ENCODE data around the gene PHF20.
A peak's percentile ranks its signal among the peaks of the same experiment; 100 is the strongest.
"Not testable (repeated sequence)": the region's sequence is repeated elsewhere in the genome, so short reads cannot be mapped to it uniquely, and the experiment has no call there.

PHF20 gene

GRCh38 chr20:35839904-35840303 lies 68.1 kb downstream of the PHF20 start:
- DNase-seq (ENCODE audit: low read depth in 2 of 2), result no peak

GRCh38 chr20:35840421-35840820 lies 68.6 kb downstream of the PHF20 start:
- no peak for DNase-seq (ENCODE audit: low read depth in 2 of 2)

- no peak for DNase-seq (ENCODE audit: low read depth in 2 of 2)
Measured at GRCh38 chr20:35842361-35842760, 70.5 kb downstream of the PHF20 start.

- not testable (repeated sequence) for DNase-seq (ENCODE audit: low read depth in 2 of 2)
Measured at GRCh38 chr20:35843894-35844293, 72.1 kb downstream of the PHF20 start.

- no peak for DNase-seq (ENCODE audit: low read depth in 2 of 2)
Measured at GRCh38 chr20:35845561-35845960, 73.7 kb downstream of the PHF20 start.

GRCh38 chr20:35849706-35850105 lies 77.9 kb downstream of the PHF20 start:
- no peak for DNase-seq (ENCODE audit: low read depth in 2 of 2)

- DNase-seq (ENCODE audit: low read depth in 2 of 2), result not testable (repeated sequence)
Measured at GRCh38 chr20:35851659-35852058, 79.8 kb downstream of the PHF20 start.

- DNase-seq (ENCODE audit: low read depth in 2 of 2), result no peak
Measured at GRCh38 chr20:35854713-35855348, 83.0 kb downstream of the PHF20 start.

GRCh38 chr20:35855641-35856040 lies 83.8 kb downstream of the PHF20 start:
- DNase-seq (ENCODE audit: low read depth in 2 of 2), result not testable (repeated sequence)

- DNase-seq (ENCODE audit: low read depth in 2 of 2), result no peak
Measured at GRCh38 chr20:35856866-35857265, 85.1 kb downstream of the PHF20 start.

GRCh38 chr20:35866418-35867202 lies 94.8 kb downstream of the PHF20 start:
- no peak for DNase-seq (ENCODE audit: low read depth in 2 of 2)

- DNase-seq (ENCODE audit: low read depth in 2 of 2), result no peak
Measured at GRCh38 chr20:35870541-35871258, 98.9 kb downstream of the PHF20 start.

- DNase-seq (ENCODE audit: low read depth in 2 of 2), result no peak
Measured at GRCh38 chr20:35871259-35871771, 99.5 kb downstream of the PHF20 start.

GRCh38 chr20:35876033-35876320 lies 104.2 kb downstream of the PHF20 start:
- DNase-seq (ENCODE audit: low read depth in 2 of 2), result no peak

- no peak for DNase-seq (ENCODE audit: low read depth in 2 of 2)
Measured at GRCh38 chr20:35877611-35878010, 105.8 kb downstream of the PHF20 start.

GRCh38 chr20:35878113-35878625 lies 106.4 kb downstream of the PHF20 start:
- no peak for DNase-seq (ENCODE audit: low read depth in 2 of 2)

- no peak for DNase-seq (ENCODE audit: low read depth in 2 of 2)
Measured at GRCh38 chr20:35881676-35882075, 109.9 kb downstream of the PHF20 start.

- not testable (repeated sequence) for DNase-seq (ENCODE audit: low read depth in 2 of 2)
Measured at GRCh38 chr20:35882427-35883161, 110.8 kb downstream of the PHF20 start.

- no peak for DNase-seq (ENCODE audit: low read depth in 2 of 2)
Measured at GRCh38 chr20:35883336-35883777, 111.5 kb downstream of the PHF20 start.

- DNase-seq (ENCODE audit: low read depth in 2 of 2), result peak; percentile 12 to 30
Measured at GRCh38 chr20:35883778-35884540, 112.1 kb downstream of the PHF20 start.

GRCh38 chr20:35884541-35884865 lies 112.7 kb downstream of the PHF20 start:
- no peak for DNase-seq (ENCODE audit: low read depth in 2 of 2)

Data from stimulated activated CD4-positive, alpha-beta T cell treated with anti-CD3 and anti-CD28 coated beads, Interleukin-4, amount 100 ng/mL, for 48 hours (primary cell).